DOHH2 (cell line): ENCODE data around the gene ZNRF2.

Experiments
- H3F3A ChIP-seq: fragments of 200-600 bp; sonication (generic), shearing (Covaris generic); 2 replicates; pipeline ENCODE4 v1.6.0; 2016; ENCODE audit warnings: antibody characterized with exemption, mild to moderate bottlenecking; ENCODE audit not compliant: control insufficient read depth, insufficient read depth
- H3K27ac ChIP-seq: fragments of 200-600 bp; sonication (generic); 2 replicates; pipeline ENCODE4 v1.5.1; 2014; ENCODE audit warnings: low read depth, mild to moderate bottlenecking, low read length, moderate library complexity
- H3K27me3 ChIP-seq: fragments of 200-600 bp; sonication (generic); 2 replicates; pipeline ENCODE4 v1.6.1; 2014; ENCODE audit warnings: mild to moderate bottlenecking, low read length, mixed read lengths; ENCODE audit not compliant: control insufficient read depth
- H3K36me3 ChIP-seq: fragments of 200-600 bp; sonication (generic); 2 replicates; pipeline ENCODE4 v1.6.1; 2014; ENCODE audit warnings: mild to moderate bottlenecking, low read length, moderate library complexity, mixed read lengths; ENCODE audit not compliant: control insufficient read depth
- H3K4me1 ChIP-seq: fragments of 200-600 bp; sonication (generic); 2 replicates; pipeline ENCODE4 v1.6.1; 2014; ENCODE audit warnings: mild to moderate bottlenecking, low read length, mixed read lengths; ENCODE audit not compliant: control insufficient read depth
- H3K4me2 ChIP-seq: fragments of 200-600 bp; sonication (generic); 2 replicates; pipeline ENCODE4 v1.6.0; 2014; ENCODE audit warnings: mild to moderate bottlenecking, low read length, moderate library complexity
- H3K4me3 ChIP-seq: fragments of 200-600 bp; sonication (generic); 2 replicates; pipeline ENCODE4 v1.5.1; 2014; ENCODE audit warnings: mild to moderate bottlenecking, low read length, mixed read lengths
- H3K79me2 ChIP-seq: fragments of 200-600 bp; sonication (generic); 2 replicates; pipeline ENCODE4 v1.6.1; 2014; ENCODE audit warnings: mild to moderate bottlenecking, low read length, mixed read lengths; ENCODE audit not compliant: control insufficient read depth
- H3K9me2 ChIP-seq: fragments of 200-600 bp; sonication (generic); replicated peaks from 2 replicates; pipeline ENCODE4 v1.6.1; 2014; ENCODE audit warnings: mild to moderate bottlenecking, low read length, mixed read lengths; ENCODE audit not compliant: control insufficient read depth
- H3K9me3 ChIP-seq: fragments of 200-600 bp; sonication (generic); 2 replicates; pipeline ENCODE4 v1.6.1; 2014; ENCODE audit warnings: antibody characterized with exemption, low read length, mixed read lengths; ENCODE audit not compliant: control insufficient read depth, insufficient read depth
- H4K20me1 ChIP-seq: fragments of 200-600 bp; sonication (generic); 2 replicates; pipeline ENCODE4 v1.6.0; 2014; ENCODE audit warnings: low read depth, mild to moderate bottlenecking, antibody characterized with exemption, low read length, moderate library complexity; ENCODE audit not compliant: control insufficient read depth, insufficient read depth
- CTCF ChIP-seq: fragments of 200-600 bp; sonication (generic); IDR thresholded peaks from one replicate; pipeline ENCODE4 v1.5.1; 2014; ENCODE audit warnings: antibody characterized with exemption, mild to moderate bottlenecking, low read depth, low read length; ENCODE audit not compliant: poor library complexity, severe bottlenecking
- EZH2phosphoT487 ChIP-seq: fragments of 200-600 bp; sonication (generic); IDR thresholded peaks from 2 replicates; pipeline ENCODE4 v1.6.1; 2017; ENCODE audit warnings: borderline replicate concordance, mild to moderate bottlenecking, antibody characterized with exemption, low read length, moderate library complexity, mixed read lengths

ZNRF2 gene

DNA sequence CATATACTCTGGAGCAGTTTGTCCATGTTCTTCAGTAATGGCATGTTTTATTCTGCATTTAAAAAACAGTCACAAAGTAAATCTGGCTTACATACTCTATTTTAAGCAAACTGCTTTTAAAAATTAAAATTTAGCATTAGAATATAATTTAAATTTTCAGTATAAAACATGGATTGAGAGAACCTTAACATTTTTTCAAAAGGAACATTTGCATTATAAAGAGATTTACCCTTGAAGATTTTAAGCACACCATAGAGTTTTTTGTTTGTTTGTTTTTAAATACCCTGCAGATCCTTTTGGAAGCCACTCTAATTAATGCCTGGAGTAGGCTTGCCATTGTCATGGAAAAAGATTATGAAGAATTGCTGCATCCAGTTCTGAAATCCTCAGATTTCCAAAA lies 70.4 kb downstream of the ZNRF2 start:
- Histone ChIP-seq H3K9me2 (no peaks in the 10 kb centered on the region), H3K79me2 (peaks cover 57% of the 10 kb centered on the region), H3K4me3 (no peak overlapping the region), H3K4me1 (peaks cover 29% of the 10 kb centered on the region), H3K9me3 (no peaks in the 10 kb centered on the region), H3F3A (no peaks in the 10 kb centered on the region; the same call in 1 of the 2 replicates), H4K20me1 (peaks cover 11% of the 10 kb centered on the region), H3K4me2 (no peak overlapping the region), H3K36me3 (peaks cover 25% of the 10 kb centered on the region), H3K27me3 (no peaks in the 10 kb centered on the region), H3K27ac (no peak overlapping the region)
- TF ChIP-seq EZH2phosphoT487, result no peak
- no peak for TF ChIP-seq CTCF

DNA sequence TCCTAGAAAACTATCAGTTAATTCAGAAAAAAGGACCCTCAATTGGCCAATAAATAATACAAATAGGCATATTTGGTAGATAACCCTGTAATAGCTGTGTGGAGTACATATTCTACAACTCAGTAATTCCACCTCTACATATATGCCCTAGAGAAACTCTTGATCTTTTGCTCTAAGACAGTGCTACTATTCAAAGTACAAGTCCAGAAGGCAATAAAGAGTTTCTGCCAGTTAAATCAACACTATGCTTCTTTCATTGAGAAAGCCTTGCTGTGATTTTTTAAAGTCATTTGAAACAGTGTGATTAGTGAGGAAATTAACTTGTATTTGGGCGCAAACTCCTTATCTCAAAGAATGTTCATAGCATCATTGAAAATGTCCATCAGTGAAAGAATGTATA lies 75.6 kb downstream of the ZNRF2 start:
- H3K27me3 ChIP-seq, result no peaks in the 10 kb centered on the region
- no peaks in the 10 kb centered on the region for H3K9me3 ChIP-seq
- H3K79me2 ChIP-seq, result peaks cover 9% of the 10 kb centered on the region
- no peak for TF ChIP-seq CTCF
- TF ChIP-seq EZH2phosphoT487, result no peak
- no peak overlapping the region for H3K27ac ChIP-seq
- H3K4me1 ChIP-seq, result peaks cover 25% of the 10 kb centered on the region
- H3K9me2 ChIP-seq, result no peaks in the 10 kb centered on the region
- peaks cover 14% of the 10 kb centered on the region for H3F3A ChIP-seq
- no peak overlapping the region for H3K4me3 ChIP-seq
- no peaks in the 10 kb centered on the region for H4K20me1 ChIP-seq
- H3K36me3 ChIP-seq, result peaks cover 27% of the 10 kb centered on the region
- no peak overlapping the region for H3K4me2 ChIP-seq

DNA sequence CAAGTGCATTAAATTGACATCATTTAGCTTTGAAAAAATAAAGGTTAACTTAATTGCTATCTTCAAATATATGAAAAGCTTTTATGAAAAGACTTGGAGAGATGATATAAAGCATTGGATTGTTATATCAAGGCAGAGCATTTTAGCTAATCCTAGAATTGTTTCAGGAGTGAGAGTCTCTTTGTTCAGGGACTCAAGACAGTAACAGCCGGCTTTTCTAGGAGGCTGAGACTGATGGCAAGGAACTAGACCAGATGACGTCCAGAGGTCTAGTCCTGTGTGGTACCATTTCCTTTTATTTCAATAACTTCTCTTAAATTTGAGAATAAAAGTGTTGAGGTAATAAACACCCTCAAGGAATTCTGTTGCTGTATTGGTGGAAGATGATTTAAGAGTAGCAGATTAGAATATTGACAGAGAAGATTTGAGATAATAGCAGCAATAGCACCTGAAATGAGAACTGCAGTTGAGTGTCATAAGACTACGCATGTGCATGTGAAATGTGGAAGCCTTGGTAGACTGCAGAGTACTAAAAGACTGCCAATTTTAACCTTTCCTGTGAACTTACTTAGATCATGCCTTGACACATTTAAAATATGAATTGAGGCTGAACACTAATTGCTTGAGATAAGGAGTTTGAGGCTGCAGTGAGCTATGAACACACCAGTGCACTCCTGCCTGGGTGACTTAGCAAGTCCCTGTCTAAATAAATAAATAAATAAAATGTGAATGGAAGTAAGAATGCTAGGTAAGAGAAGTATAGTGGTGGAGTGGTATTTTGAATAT lies 79.6 kb downstream of the ZNRF2 start:
- Histone ChIP-seq H3K27me3 (no peaks in the 10 kb centered on the region), H3K4me2 (peak overlapping the region; percentile 18; the same call in 1 of the 2 replicates), H3F3A (peaks cover 14% of the 10 kb centered on the region), H3K36me3 (peaks cover 8% of the 10 kb centered on the region), H3K4me3 (no peak overlapping the region), H3K9me3 (no peaks in the 10 kb centered on the region), H3K9me2 (no peaks in the 10 kb centered on the region), H4K20me1 (no peaks in the 10 kb centered on the region), H3K27ac (peak overlapping the region; percentile 7; the same call in 1 of the 2 replicates), H3K4me1 (peaks cover 30% of the 10 kb centered on the region), H3K79me2 (no peaks in the 10 kb centered on the region)
- no peak for TF ChIP-seq EZH2phosphoT487
- no peak for TF ChIP-seq CTCF
